CD4-positive, alpha-beta T cell treated with Interleukin-6 at 100 ng/mL for 8 hours (primary cell): ENCODE data around the gene PATE4.
"Not testable (repeated sequence)": the region's sequence is repeated elsewhere in the genome, so short reads cannot be mapped to it uniquely, and the experiment has no call there.

Experiments
- DNase-seq: peaks from one replicate; pipeline ENCODE4 v3.0.0-alpha.2; 2020; ENCODE audit warnings: mixed read lengths, low spot score

The PATE4 gene

GRCh38 chr11:125833016-125833415, at the start of gene PATE4:
Gene PATE4 (plus strand): TSS chr11:125833316. CDS start chr11:125833360, 44 bp downstream.
- no peak for DNase-seq

- no peak for DNase-seq
These were observed 48.4 kb upstream of the PATE4 start for GRCh38 chr11:125784678-125785077.

GRCh38 chr11:125787827-125788226, 45.3 kb upstream of the PATE4 start, which contains the start of gene PATE3:
Gene PATE3 (plus strand): TSS chr11:125788127. CDS start chr11:125788152, 25 bp downstream.
- DNase-seq = no peak

- DNase-seq = no peak
These were observed 42.3 kb upstream of the PATE4 start for GRCh38 chr11:125790825-125791224.

GRCh38 chr11:125797641-125798040, 35.5 kb upstream of the PATE4 start:
- DNase-seq = no peak

GRCh38 chr11:125799808-125800207, 33.3 kb upstream of the PATE4 start:
- no peak for DNase-seq

- DNase-seq = no peak
These were observed 30.7 kb upstream of the PATE4 start for GRCh38 chr11:125802387-125802786.

GRCh38 chr11:125807909-125808308, 25.2 kb upstream of the PATE4 start:
- DNase-seq = no peak

GRCh38 chr11:125835748-125836147, 2.6 kb downstream of the PATE4 start:
- DNase-seq = no peak

GRCh38 chr11:125842321-125842948, 9.3 kb downstream of the PATE4 start:
- DNase-seq = no peak

- no peak for DNase-seq
These were observed 13.1 kb downstream of the PATE4 start for GRCh38 chr11:125846188-125846587.

GRCh38 chr11:125857670-125858069, 24.6 kb downstream of the PATE4 start:
- DNase-seq = not testable (repeated sequence)

- DNase-seq = not testable (repeated sequence)
These were observed 29.7 kb downstream of the PATE4 start for GRCh38 chr11:125862786-125863185.

GRCh38 chr11:125865354-125865753, 32.2 kb downstream of the PATE4 start:
- DNase-seq = not testable (repeated sequence)

- no peak for DNase-seq
These were observed 36.4 kb downstream of the PATE4 start for GRCh38 chr11:125869521-125869920.

GRCh38 chr11:125871391-125872137, 38.4 kb downstream of the PATE4 start:
- DNase-seq = no peak

- no peak for DNase-seq
These were observed 39.0 kb downstream of the PATE4 start for GRCh38 chr11:125872138-125872491.

- no peak for DNase-seq
These were observed 40.9 kb downstream of the PATE4 start for GRCh38 chr11:125873881-125874555.

- peak; percentile 41 for DNase-seq
These were observed 41.5 kb downstream of the PATE4 start for GRCh38 chr11:125874556-125875124.

GRCh38 chr11:125881291-125881690, 48.2 kb downstream of the PATE4 start:
- no peak for DNase-seq

- DNase-seq = no peak
These were observed 50.3 kb downstream of the PATE4 start for GRCh38 chr11:125883375-125883774.

- peak; percentile 25 for DNase-seq
These were observed 53.9 kb downstream of the PATE4 start for GRCh38 chr11:125886997-125887372.
